DMS 273 (cell line): ENCODE results near the gene BLVRA.
"Not testable (repeated sequence)": the region's sequence is repeated elsewhere in the genome, so short reads cannot be mapped to it uniquely, and the experiment has no call there.

Experiments
- DNase-seq: peaks from one replicate; lab custom pipeline; 2025; ENCODE audit not compliant: unreplicated experiment; lab: John Stamatoyannopoulos, UW

Gene BLVRA, protein sequence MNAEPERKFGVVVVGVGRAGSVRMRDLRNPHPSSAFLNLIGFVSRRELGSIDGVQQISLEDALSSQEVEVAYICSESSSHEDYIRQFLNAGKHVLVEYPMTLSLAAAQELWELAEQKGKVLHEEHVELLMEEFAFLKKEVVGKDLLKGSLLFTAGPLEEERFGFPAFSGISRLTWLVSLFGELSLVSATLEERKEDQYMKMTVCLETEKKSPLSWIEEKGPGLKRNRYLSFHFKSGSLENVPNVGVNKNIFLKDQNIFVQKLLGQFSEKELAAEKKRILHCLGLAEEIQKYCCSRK

DNA sequence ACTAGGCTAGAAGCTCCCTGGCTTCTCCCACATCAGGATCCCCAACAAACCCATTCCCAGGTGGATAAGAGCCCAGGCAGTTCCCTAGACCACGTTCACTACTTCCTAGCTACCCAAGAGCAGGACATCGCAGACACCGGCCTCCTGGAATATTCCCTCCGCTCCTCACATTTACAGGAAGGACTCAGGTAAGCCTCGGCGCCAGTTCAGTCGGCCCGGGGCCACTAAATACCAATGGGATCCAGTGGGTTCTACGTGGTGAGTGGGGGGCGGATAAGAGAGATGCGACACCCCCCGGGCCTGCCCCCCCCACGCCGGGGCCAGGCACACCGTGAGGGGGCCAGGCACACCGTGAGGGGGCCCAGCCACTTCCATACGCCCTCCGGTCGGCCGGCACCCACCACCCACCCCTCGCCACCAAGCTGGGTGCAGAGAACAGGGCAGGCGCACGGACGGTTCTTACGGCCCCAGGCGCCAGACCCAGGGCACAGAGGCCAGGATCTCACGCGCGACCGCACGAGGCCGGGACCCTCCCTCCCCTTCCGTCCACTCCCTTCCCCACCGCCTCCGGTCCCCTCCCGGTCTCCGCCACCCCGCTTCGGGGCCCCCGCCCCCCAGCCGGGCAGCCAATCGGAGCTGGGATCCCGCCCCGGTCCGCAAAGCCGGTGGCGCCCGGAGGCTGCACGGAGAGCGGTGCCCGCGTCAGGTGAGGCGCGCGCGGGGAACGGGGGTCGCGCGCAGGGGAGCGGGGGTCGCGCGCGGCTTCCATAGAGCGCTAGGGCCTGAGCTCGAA lies at the start of gene BLVRA:
Gene BLVRA, plus strand, starts transcription at position 652 of the 793 bp plus-strand sequence. CDS start 12,479 bp downstream, outside the sequence.
- peak; percentile 85 for DNase-seq

DNA sequence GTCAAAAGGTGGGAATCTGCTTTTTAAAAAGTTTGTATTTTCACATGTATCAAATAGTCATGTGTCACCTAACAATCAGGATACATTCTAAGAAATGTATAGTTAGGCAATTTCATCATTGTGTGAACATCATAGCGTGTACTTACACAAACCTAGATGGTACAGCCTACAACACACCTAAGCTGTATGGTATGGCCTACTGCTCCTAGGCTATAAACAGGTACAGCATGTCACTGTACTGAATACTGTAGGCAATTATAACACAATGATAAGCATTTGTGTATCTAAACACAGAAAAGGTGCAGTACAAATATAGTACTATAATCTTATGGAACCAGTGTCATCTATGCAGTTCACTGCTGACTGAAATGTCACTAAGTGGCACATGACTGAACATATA lies 47.0 kb upstream of the BLVRA start:
- no peak for DNase-seq

DNA sequence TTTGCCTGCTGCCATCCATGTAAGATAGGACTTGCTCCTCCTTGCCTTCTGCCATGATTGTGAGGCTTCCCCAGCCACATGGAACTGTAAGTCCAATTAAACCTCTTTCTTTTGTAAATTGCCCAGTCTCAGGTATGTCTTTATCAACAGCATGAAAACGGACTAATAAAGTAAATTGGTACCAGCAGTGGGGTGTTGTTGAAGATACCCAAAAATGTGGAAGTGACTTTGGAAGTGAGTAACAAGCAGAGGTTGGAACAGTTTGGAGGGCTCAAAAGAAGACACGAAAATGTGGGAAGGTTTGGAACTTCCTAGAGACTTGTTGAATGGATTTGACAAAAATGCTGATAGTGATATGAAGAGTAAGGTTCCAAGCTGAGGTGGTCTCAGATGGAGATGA lies 42.5 kb upstream of the BLVRA start:
- not testable (repeated sequence) for DNase-seq

DNA sequence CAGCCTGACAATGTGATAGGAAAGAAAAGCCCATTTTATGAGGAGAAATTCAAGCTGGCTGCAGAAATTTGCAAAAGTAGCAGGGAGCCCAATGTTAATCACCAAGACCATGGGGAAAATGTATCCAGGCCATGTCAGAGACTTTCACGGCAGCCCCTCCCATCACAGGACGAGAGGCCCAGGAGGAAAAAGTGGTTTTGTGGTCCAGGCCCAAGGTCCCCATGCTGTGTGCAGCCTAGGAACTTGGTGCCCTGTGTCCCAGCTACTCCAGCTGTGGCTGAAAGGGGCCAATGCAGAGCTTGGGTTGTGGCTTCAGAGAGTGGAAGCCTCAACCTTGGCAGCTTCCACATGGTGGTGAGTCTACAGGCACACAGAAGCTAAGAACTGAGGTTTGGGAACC lies 41.9 kb upstream of the BLVRA start:
- DNase-seq = no peak

DNA sequence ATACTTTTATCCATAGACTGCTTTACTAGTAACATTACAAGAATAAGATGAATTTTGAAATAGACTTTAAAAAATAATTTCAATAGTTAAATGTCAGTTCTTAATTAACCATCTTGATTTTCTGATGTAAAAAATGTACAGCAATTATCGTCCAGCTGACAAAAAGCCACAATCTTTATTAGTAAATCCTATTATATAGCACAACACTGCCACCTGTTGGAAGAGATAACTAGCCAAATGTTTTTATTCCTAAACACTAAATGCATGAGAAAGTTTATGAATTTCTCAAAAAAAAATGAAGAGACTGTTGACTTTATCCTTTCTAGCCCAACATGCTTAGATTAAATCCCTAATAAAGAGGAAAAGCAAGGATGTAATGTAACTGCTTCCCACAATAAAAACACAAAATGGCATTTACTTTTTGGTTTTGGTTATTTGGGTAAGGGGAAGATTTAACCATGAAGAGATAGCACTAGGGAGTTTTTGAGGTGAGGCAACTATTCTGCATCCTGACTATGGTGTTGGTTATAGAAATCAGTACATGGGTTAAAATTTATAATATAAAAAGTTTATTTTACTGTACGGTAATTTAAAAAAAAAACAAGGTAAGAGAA lies 37.2 kb upstream of the BLVRA start:
- DNase-seq = peak; percentile 77

DNA sequence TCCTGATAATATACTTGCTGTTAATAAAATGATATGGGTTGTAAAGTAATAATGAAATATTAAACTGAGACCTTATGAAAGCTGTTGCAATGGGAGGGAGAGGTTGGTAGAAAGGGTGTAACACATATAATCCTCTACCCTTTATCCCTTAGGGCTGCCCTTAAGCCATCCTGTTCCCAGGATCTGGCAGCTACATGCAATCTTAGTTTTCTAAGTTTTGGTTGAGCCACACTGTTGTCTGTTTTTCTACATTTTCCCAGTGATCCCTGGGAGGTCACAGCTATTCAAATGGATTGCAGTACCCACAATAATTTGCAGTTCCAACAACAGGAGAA lies 35.5 kb upstream of the BLVRA start:
- DNase-seq = no peak

DNA sequence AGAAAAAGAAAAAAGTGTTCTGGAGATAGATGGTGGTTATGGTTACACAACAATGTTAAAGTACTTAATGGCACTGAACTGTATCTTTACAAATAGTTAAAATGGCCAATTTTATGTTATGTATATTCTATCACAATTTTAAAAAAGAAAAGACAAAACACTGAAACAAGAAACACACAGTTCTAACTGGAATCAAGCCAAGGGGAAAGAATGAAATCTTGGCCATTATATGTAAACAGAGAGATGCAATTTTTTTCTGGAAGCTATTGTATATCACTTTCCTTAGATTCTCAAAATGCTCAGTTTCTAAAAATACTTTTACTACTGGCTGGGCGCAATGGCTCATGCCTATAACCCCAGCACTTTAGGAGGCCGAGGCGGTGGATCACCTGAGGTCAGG lies 33.2 kb upstream of the BLVRA start:
- DNase-seq = no peak

DNA sequence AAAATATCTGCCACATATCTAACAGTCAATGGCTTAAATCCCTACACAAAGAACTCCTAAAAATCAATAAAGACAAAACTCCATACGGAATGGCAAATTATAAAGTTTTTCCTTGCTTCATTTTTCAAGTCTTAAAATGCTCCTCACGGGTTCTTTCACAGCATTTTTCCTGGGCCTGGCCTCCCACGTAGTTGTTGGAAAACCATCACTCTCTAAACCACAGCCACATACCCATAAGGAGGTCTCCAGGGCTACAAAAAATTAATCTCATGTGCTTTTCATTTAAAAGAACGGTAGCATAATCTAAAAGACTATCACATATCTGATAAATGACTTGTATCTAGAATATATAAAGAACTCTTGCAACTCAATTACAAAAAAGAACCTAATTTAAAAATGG lies 32.0 kb upstream of the BLVRA start:
- no peak for DNase-seq

DNA sequence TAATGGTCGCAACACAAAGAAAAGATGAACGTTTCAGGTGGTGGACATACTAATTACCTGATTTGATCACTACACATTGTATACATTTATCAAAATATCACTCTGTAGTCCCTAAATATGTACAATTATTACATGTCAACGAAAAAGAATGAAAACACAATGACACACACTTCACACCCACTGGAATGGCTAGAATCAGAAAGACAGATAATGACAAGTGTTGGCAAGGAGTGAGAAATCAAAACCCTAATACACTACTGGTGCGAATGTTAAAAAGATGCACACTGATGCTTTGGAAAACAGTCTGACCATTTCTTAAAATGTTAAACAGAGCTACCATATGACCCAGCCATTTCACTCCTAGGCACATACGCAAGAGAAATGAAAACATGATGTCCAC lies 31.5 kb upstream of the BLVRA start:
- no peak for DNase-seq

DNA sequence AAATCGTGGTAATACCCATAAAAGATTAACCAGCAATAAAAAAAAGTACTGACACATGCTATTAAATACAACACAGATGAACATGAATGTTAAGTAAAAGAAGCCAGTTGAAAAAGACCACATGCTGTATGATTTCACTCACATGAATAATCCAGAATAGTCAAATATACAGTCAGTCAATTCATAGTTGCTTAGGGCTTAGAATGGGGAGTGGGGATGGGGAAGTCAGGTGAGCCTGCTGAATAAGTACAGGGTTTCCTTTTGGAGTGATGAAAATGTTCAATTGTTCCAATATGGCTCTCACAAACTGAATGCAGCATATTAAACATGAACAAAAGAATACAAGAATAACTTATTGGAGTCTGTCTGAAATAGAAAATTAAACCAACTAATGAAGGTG lies 31.0 kb upstream of the BLVRA start:
- DNase-seq = no peak

DNA sequence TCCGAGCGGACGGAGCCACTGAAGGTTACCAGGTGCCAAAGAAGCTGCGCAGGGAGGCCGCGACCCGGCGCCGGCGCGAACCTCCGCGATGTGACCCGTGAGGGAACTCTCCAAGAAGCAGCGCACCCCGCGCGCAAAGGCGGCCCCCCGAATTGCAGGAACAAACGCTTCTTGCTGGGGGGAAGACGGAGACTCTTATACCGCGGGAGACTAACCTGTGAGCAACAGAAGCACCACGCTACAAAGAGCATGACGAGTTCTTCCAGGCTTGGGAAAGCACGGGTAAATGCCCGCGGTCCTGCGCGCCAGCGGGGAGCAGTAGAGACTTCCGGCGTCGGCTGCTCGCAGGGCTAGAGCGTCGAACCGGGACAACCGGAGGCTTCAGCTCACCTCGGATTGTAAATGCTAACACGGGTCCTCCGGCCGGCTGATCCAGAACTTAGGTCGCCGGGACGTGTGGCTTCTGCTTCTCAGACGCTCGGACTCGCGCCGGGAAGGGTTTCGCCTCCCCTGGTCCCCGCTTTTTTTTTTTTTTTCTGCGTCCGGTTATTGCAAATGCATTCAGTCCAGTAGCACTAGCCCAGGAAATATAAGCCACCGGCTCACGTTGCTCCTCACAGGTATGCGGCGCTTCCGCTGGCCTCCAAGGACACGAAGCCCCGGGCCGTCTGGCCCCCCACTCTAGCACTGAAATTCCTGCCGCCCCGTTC lies 29.1 kb upstream of the BLVRA start, which contains the start of gene COA1:
Gene COA1, minus strand, starts transcription at position 310 of the 710 bp plus-strand sequence. CDS start 80,909 bp downstream, outside the sequence.
- peak; percentile 98 for DNase-seq

DNA sequence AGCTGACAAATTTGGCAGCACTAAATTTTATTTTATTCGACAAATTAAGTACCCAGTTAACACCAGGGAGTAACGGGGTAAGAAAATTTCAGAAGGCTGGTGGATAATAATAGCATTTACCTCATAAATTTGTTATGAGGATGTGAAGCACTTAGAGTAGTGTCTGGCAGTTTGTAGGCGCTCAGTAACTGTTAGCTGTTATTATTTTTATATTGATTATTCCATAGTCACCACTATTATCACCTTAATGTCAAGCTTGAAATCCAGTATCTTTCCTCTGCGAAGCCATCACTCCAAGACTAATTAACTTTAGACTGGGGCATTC lies 28.6 kb upstream of the BLVRA start:
- no peak for DNase-seq

DNA sequence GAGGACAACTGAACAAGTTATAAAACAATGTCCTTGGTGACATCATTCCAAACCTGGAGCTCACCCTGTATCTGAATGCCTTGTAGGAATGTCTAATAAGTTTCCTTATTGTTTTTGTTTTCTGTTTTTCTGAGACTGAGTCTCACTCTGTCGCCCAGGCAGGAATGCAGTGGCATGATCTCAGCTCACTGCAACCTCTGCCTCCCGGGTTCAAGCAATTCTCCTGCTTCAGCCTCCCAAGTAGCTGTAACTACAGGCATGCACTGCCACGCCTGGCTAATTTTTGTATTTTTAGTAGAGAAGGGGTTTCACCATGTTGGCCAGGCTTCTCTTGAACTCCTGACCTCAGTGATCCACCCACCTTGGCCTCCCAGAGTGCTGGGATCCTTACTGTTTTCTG lies 27.0 kb upstream of the BLVRA start:
- not testable (repeated sequence) for DNase-seq

DNA sequence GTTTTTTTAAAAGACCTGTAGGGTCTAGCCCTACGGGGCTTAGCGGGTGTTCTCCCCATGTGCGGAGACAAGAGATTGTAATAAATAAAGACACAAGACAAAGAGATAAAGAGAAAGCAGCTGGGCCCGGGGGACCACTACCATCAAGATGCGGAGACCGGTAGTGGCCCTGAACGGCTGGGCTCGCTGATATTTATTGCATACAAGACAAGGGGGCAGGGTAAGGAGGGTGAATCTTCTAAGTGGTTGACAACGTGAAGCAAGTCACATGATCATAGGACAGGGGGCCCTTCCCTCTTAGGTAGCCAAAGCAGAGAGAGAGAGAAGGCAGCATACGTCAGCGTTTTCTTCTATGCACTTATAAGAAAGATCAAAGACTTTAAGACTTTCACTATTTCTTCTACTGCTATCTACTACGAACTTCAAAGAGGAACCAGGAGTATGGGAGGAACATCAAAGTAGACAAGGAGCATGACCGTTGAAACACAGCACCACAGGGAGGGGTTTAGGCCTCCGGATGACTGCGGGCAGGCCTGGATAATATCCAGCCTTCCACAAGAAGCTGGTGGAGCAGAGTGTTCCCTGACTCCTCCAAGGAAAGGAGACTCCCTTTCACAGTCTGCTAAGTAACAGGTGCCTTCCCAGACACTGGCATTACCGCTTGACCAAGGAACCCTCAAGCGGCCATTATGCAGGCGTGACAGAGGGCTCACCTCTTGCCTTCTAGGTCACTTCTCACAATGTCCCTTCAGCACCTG lies 23.7 kb upstream of the BLVRA start:
- DNase-seq = not testable (repeated sequence)

DNA sequence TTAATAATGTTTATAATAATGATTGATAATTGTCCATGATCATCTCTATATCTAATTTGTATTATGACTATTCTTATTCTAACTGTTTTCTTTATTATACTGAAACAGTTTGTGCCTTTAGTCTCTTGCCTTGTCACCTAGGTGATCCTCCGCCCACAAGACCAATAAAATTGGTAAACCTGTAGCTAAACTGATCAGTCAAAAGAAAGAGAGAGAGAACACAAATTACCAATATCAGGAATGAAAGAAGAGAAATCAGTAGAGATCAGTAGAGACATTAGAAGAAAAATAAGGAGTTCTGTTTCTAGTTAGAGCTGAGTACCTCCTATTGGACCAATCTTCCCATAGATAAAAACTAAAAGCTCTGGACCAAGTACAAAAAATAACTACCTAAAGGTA lies 23.1 kb upstream of the BLVRA start:
- no peak for DNase-seq

DNA sequence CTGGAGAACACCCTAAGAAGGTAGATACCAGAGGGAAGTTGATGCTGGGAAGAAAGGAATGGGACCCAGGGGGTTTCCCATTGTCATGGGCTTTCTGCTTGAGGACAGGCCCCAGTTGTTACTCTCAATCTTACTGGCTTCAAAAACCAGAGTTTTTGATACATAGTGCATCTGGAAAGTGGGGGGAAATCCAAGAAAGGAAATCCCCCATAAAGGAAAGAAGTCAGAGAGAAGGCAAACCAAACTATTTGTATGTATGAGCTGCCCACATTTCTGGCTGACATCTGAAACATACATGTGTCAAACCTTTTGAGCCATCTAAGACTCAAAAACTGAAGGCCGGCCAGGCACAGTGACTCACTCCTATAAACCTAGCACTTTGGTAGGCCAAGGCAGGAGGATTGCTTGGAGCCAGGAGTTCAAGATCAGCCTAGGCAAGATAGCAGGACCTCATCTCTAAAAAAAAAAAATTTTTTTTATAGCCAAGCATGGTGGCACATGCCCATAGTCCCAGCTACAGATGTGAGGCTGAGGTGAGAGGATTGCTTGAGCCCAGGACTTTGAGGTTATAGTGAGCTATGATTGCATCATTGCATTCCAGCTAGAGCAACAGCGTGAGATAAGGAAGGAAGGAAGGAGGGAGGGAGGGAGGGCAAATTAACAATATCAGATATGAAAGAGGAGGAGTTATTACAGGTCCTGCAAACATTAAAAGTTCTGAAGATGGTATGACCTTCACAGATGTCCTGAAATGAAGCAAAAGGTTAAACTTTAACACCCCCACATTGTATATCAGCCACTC lies 22.5 kb upstream of the BLVRA start:
- DNase-seq = no peak

DNA sequence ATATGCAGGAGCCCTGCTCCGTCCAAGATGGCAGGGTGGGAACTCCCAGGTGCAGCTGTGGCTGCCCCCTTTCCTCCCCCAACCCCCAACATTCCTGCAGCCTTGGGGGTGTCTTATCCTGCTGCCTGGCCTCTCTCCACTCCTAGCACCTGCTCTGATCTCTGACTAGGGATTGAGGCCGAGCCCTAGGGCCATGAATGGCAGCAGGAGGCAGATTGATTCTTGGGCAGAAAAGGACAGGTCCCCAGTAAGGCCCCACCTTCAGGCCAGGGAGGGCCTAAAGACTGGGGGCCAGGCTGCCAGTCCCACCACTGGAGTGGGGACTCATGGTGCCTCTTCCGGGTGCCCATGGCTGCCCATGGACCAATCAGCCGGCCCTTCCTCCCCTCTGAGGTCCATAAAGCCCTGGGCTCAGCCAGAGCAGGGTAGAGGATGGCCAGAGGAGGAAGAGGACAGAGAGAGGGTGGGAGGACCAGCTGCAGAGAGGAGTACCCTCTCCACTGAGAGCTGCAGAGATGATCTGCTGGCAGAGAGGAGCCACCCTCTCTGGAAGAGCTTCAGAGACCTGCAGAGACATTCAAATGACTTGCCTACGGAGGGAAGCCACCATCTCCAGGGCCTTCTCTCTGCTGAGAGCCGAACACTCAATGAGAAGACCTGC lies 20.9 kb upstream of the BLVRA start:
- DNase-seq = no peak

DNA sequence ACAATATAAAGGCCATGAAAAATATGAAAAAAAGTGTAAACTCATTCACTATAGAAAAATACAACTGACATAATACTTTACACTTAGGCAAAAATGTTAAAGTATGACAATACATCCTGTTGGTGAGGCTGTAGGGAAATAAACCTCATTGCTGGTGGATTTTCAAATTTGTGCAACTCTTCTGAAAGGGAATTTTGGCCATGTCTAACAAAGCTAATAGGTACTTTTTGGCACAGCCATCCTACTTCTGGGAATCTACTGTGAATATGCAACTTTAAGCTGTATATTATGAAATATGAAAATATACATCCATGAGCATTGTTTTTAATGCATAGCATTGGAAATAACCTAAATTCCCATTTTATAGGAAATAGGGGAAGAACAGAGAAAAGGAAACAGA lies 15.8 kb upstream of the BLVRA start:
- DNase-seq = no peak

DNA sequence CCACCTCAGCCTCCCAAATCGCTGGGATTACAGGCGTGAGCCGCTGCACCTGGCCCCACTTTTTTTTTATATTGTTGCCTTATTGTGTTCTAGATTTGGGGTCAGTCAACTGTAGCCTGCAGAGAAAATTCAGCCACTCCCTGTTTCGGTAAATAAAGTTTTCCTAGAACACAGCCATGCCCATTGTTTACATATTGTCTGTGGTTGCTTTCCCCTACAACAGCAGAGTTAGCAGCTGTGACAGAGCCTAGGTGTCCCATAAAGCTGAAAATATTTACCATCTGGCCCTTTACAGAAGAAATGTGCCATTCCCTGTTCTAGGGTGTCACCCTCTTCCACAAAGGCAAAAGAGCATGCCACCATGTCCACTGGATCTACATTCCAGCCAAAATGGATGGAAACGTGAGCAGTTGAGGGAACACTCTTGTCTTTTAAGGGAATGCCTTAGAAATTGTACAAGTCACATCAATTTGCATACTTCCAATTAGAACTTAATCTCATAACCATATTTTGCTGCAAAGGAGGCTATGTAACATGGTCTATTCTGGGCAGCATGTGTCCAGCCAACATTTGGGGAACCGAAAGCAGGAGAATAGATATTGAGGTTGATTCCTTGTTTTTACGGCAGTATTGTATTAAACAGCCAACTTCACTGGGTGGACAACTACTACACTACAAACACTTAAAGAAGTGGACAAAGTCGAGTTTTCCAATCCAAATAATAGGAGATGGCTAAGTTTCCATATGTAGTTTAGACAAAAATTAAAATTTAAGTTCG lies 11.0 kb upstream of the BLVRA start:
- no peak for DNase-seq
